Measurements from ENCODE around the gene NXPH2.

- TF ChIP-seq POLR2A (IDR thresholded peaks at IDR 0.05) (no peak), CTCF (IDR thresholded peaks at IDR 0.05 in 8 of 11, conservative IDR thresholded peaks at IDR 0.05 in 3 of 11) (no peak)
Measured at GRCh38 chr2:138713069-138713496, 67.1 kb downstream of the NXPH2 start.

Data from spleen (tissue), 7 donors.